LHCN-M2 (cell line): ENCODE data around the gene MPRIP. TPM values are rescaled to one million over a fixed set of nuclear protein-coding genes. Genes with fewer than 3 reads are reported as not detected.

Source experiments
- DNase-seq: peaks from one replicate; pipeline ENCODE4 v3.0.0-alpha.2; 2012; ENCODE audit warnings: low read depth
- total RNA-seq: library from RNA; depleted of rRNA; stranded (reverse); fragments of >200 nt; gene quantifications from 2 replicates; pipeline ENCODE4 v1.2.3, GENCODE V29; 2014

The MPRIP gene
- total RNA-seq, 1 experiment from 2014 or later, result 198 TPM

GRCh38 chr17:17087424-17088015 is 45.3 kb downstream of the MPRIP start:
- DNase-seq, result no peak

GRCh38 chr17:17088086-17088485 is 45.8 kb downstream of the MPRIP start:
- DNase-seq, result no peak

- no peak for DNase-seq
Measured at GRCh38 chr17:17088541-17089525, 46.6 kb downstream of the MPRIP start.

GRCh38 chr17:17089796-17090641 is 47.8 kb downstream of the MPRIP start:
- no peak for DNase-seq

GRCh38 chr17:17090642-17091103 is 48.4 kb downstream of the MPRIP start:
- no peak for DNase-seq

GRCh38 chr17:17091276-17091675 is 49.0 kb downstream of the MPRIP start:
- DNase-seq, result no peak

GRCh38 chr17:17091856-17092756 is 49.8 kb downstream of the MPRIP start:
- no peak for DNase-seq

- DNase-seq, result no peak
Measured at GRCh38 chr17:17093764-17094163, 51.5 kb downstream of the MPRIP start.

- peak; percentile 56 for DNase-seq
Measured at GRCh38 chr17:17096438-17097178, 54.4 kb downstream of the MPRIP start.

- no peak for DNase-seq
Measured at GRCh38 chr17:17097763-17098345, 55.6 kb downstream of the MPRIP start.

- DNase-seq, result no peak
Measured at GRCh38 chr17:17098551-17099179, 56.4 kb downstream of the MPRIP start.

GRCh38 chr17:17102176-17102575 is 59.9 kb downstream of the MPRIP start:
- no peak for DNase-seq

GRCh38 chr17:17103160-17103559 is 60.9 kb downstream of the MPRIP start:
- no peak for DNase-seq

GRCh38 chr17:17104036-17104435 is 61.8 kb downstream of the MPRIP start:
- DNase-seq, result no peak

GRCh38 chr17:17104494-17104893 is 62.2 kb downstream of the MPRIP start:
- no peak for DNase-seq

GRCh38 chr17:17105976-17106375 is 63.7 kb downstream of the MPRIP start:
- DNase-seq, result no peak

GRCh38 chr17:17106756-17107155 is 64.5 kb downstream of the MPRIP start:
- DNase-seq, result no peak

- no peak for DNase-seq
Measured at GRCh38 chr17:17107281-17107680, 65.0 kb downstream of the MPRIP start.

- no peak for DNase-seq
Measured at GRCh38 chr17:17107891-17108431, 65.7 kb downstream of the MPRIP start.
